ENCODE data around the gene NR1D1. TPM values are rescaled to one million over a fixed set of nuclear protein-coding genes. Genes with fewer than 3 reads are reported as not detected.
A peak's percentile ranks its signal among the peaks of the same experiment; 100 is the strongest.

NR1D1 gene
- total RNA-seq, 1 experiment from 2014 or later = 10.7 TPM

DNA sequence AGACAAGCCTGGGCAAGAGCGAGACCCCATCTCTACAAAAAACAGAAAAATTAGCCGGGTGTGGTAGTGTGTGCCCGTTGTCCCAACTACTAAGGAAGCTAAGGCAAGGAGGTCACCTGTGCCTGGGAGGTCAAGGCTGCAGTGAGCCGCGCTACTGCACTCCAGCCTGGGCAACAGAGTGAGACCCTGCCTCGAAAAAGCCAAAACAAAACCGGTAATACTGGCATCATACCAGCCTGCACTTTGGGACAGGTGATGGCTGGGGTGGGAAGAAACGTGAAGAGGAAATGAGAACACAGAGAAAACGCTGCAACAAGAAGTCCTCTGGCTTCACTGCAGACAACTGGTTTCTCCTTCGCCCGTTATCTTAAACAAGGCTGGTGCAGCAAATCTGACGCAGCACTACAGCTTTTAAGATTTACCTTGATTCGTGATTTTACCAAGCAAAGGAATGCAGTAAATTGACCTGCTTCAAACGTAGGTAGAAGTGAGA lies 39.2 kb upstream of the NR1D1 start:
- no peaks in the 10 kb centered on the region for H3K9me2 ChIP-seq (ENCODE audit: insufficient read depth)
- intact Hi-C loops (cut with micrococcal nuclease; ENCODE audit: unreplicated experiment) = no loop called here
- no peak for DNase-seq
- ChIA-PET CTCF (interaction anchor here (0.6 to 1.1 kb wide), 2 partner anchors 26 to 51 kb away, joined by 5 to 6 read pairs; no protein-coding TSS in a partner anchor), POLR2A (ENCODE audit: unreplicated experiment) (interaction anchor here (0.5 to 0.9 kb wide), 3 partner anchors 142 to 1039 kb away, joined by 4 to 9 read pairs (median 5); no protein-coding TSS in a partner anchor)
- H3K4me1 ChIP-seq (replicated peaks; ENCODE audit: insufficient read depth) = peaks cover 17% of the 10 kb centered on the region
- TF ChIP-seq, protein P1, sequence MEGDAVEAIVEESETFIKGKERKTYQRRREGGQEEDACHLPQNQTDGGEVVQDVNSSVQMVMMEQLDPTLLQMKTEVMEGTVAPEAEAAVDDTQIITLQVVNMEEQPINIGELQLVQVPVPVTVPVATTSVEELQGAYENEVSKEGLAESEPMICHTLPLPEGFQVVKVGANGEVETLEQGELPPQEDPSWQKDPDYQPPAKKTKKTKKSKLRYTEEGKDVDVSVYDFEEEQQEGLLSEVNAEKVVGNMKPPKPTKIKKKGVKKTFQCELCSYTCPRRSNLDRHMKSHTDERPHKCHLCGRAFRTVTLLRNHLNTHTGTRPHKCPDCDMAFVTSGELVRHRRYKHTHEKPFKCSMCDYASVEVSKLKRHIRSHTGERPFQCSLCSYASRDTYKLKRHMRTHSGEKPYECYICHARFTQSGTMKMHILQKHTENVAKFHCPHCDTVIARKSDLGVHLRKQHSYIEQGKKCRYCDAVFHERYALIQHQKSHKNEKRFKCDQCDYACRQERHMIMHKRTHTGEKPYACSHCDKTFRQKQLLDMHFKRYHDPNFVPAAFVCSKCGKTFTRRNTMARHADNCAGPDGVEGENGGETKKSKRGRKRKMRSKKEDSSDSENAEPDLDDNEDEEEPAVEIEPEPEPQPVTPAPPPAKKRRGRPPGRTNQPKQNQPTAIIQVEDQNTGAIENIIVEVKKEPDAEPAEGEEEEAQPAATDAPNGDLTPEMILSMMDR (conservative IDR thresholded peaks at IDR 0.05) = no peak
- TF ChIP-seq EZH2 (IDR thresholded peaks at IDR 0.05; ENCODE audit: low read depth) = no peak
- H3K4me3 ChIP-seq = peak overlapping the region; percentile 80
- peaks cover 12% of the 10 kb centered on the region; the same call in 1 of the 2 replicates for H3K36me3 ChIP-seq (ENCODE audit: low read depth)
- peaks cover 19% of the 10 kb centered on the region for H3F3A ChIP-seq (ENCODE audit: insufficient read depth, low read depth)
- peak overlapping the region; percentile 94 for H3K4me2 ChIP-seq
- no peaks in the 10 kb centered on the region for H3K27me3 ChIP-seq (ENCODE audit: insufficient read depth, low read depth)
- peaks cover 38% of the 10 kb centered on the region for H3K79me2 ChIP-seq (ENCODE audit: low read depth)
- peak overlapping the region; percentile 77 for H2AFZ ChIP-seq
- BruUV-seq (replicated peaks) = TSS peak; percentile 68
- H3K9me3 ChIP-seq (ENCODE audit: insufficient read depth, low read depth) = no peaks in the 10 kb centered on the region
- H4K20me1 ChIP-seq (ENCODE audit: insufficient read depth) = no peaks in the 10 kb centered on the region; the same call in 1 of the 2 replicates
- peak overlapping the region; percentile 80 for H3K27ac ChIP-seq

DNA sequence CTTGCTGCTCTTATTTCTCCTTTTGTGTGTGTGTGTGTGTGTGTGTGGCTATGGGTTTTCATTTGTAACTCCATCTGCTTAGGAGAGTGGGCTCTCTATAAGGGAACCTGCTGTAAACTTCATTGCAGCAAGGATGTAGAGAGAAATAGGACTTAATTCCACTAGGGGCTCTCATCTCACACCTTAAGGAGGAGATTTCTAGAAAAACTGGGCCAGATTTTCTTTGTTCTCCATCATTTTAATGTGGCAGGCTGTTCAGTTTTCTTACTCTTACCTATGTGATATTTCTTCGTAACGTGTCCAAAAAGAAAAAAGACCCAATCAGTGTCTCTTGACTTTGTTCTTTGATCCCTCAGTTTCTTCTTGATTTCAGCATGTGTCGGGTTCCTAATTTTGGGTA lies 35.4 kb upstream of the NR1D1 start:
- intact Hi-C loops (cut with micrococcal nuclease; ENCODE audit: unreplicated experiment) = no loop called here
- no peak for DNase-seq
- BruUV-seq (replicated peaks) = no TSS peak
- no peak for TF ChIP-seq EZH2 (IDR thresholded peaks at IDR 0.05; ENCODE audit: low read depth)
- TF ChIP-seq, protein P1 (conservative IDR thresholded peaks at IDR 0.05) = no peak; the same call in 1 of the 2 replicates
- Histone ChIP-seq H4K20me1 (ENCODE audit: insufficient read depth) (no peaks in the 10 kb centered on the region; the same call in 1 of the 2 replicates), H3K9me3 (ENCODE audit: insufficient read depth, low read depth) (no peaks in the 10 kb centered on the region), H3K36me3 (ENCODE audit: low read depth) (peaks cover 41% of the 10 kb centered on the region), H3F3A (ENCODE audit: insufficient read depth, low read depth) (peaks cover 39% of the 10 kb centered on the region), H2AFZ (no peak overlapping the region), H3K27ac (no peak overlapping the region), H3K4me1 (replicated peaks; ENCODE audit: insufficient read depth) (peaks cover 9% of the 10 kb centered on the region), H3K4me3 (no peak overlapping the region), H3K4me2 (no peak overlapping the region), H3K9me2 (ENCODE audit: insufficient read depth) (no peaks in the 10 kb centered on the region), H3K27me3 (ENCODE audit: insufficient read depth, low read depth) (no peaks in the 10 kb centered on the region), H3K79me2 (ENCODE audit: low read depth) (peaks cover 23% of the 10 kb centered on the region)
- ChIA-PET CTCF (no interaction called here), POLR2A (ENCODE audit: unreplicated experiment) (interaction anchor here (0.6 to 0.8 kb wide), 2 partner anchors 144 to 167 kb away, joined by 6 read pairs; no protein-coding TSS in a partner anchor)

DNA sequence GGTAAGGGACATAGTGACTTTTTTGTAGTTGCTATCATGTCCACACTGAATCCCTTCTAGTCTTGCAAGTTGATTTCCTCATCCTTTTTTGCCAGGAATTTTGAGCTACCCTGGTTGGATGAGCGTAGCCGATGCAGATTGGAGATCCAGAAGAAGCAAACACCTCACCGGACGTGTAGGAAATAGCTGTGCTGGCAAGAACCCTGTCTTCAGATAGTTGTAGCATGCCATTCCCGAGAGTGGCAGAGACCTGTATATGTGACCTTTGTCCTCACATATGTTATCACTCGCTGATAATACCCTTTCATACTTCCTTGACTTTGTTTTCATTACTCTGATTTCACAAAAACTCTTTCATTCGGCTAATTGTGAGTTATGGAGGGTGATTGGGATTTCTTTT lies 33.8 kb upstream of the NR1D1 start:
- H3K27ac ChIP-seq = no peak overlapping the region

More for the DNA sequence above, 33.8 kb upstream of the NR1D1 start:
- TF ChIP-seq EZH2 (IDR thresholded peaks at IDR 0.05; ENCODE audit: low read depth) = no peak
- TF ChIP-seq, protein P1 (conservative IDR thresholded peaks at IDR 0.05) = no peak
- H2AFZ ChIP-seq = no peak overlapping the region
- ChIA-PET CTCF (no interaction called here), POLR2A (ENCODE audit: unreplicated experiment) (interaction anchor here (0.6 kb wide), 1 partner anchor 66 kb away, joined by 4 read pairs; no protein-coding TSS in a partner anchor)
- no peaks in the 10 kb centered on the region for H3K9me3 ChIP-seq (ENCODE audit: insufficient read depth, low read depth)
- no peak overlapping the region for H3K4me3 ChIP-seq
- DNase-seq = no peak
- intact Hi-C loops (cut with micrococcal nuclease; ENCODE audit: unreplicated experiment) = no loop called here
- H3K79me2 ChIP-seq (ENCODE audit: low read depth) = peaks cover 16% of the 10 kb centered on the region
- peaks cover 54% of the 10 kb centered on the region for H3K36me3 ChIP-seq (ENCODE audit: low read depth)
- H3F3A ChIP-seq (ENCODE audit: insufficient read depth, low read depth) = peaks cover 47% of the 10 kb centered on the region
- H3K27me3 ChIP-seq (ENCODE audit: insufficient read depth, low read depth) = no peaks in the 10 kb centered on the region
- peaks cover 4% of the 10 kb centered on the region for H3K4me1 ChIP-seq (replicated peaks; ENCODE audit: insufficient read depth)
- no peak overlapping the region for H3K4me2 ChIP-seq
- no peaks in the 10 kb centered on the region for H3K9me2 ChIP-seq (ENCODE audit: insufficient read depth)
- H4K20me1 ChIP-seq (ENCODE audit: insufficient read depth) = no peaks in the 10 kb centered on the region; the same call in 1 of the 2 replicates
- BruUV-seq (replicated peaks) = no TSS peak
